ENCODE measurements around the gene PPP1R14D.

- TF ChIP-seq POLR2A (IDR thresholded peaks at IDR 0.05) = no peak
- no peak for TF ChIP-seq CTCF (IDR thresholded peaks at IDR 0.05)
Observed at GRCh38 chr15:40831861-40832260, 3.4 kb upstream of the PPP1R14D start.
